Measurements from ENCODE around the gene DPEP2. TPM values are rescaled to one million over a fixed set of nuclear protein-coding genes. Genes with fewer than 3 reads are reported as not detected.

The DPEP2 gene
- total RNA-seq, 1 donor from 2014 or later, result 0.68 TPM

Other genes starting within 250 kb of the DPEP2 start
- 20.1 TPM for gene RANBP10, start 192.9 kb downstream of the DPEP2 start, total RNA-seq
- gene TSNAXIP1, start 192.6 kb downstream of the DPEP2 start, total RNA-seq, result 0.40 TPM
- gene THAP11, start 157.2 kb downstream of the DPEP2 start, total RNA-seq, result 16.8 TPM
- 65.2 TPM for gene NUTF2, start 152.6 kb downstream of the DPEP2 start, total RNA-seq
- gene CENPT, start 151.8 kb downstream of the DPEP2 start, total RNA-seq, result 16.5 TPM
- gene EDC4, start 126.4 kb downstream of the DPEP2 start, total RNA-seq, result 32.7 TPM
- gene NRN1L, start 114.6 kb downstream of the DPEP2 start, total RNA-seq, result not detected
- gene PSKH1, start 106.2 kb downstream of the DPEP2 start, total RNA-seq, result 15.5 TPM
- 0.64 TPM for gene CTRL, start 67.6 kb downstream of the DPEP2 start, total RNA-seq
- gene PSMB10, start 62.6 kb downstream of the DPEP2 start, total RNA-seq, result 25.9 TPM
- gene LCAT, start 55.4 kb downstream of the DPEP2 start, total RNA-seq, result 4.1 TPM
- 17.5 TPM for gene SLC12A4, start 30.8 kb downstream of the DPEP2 start, total RNA-seq
- gene DPEP3, start 19.0 kb downstream of the DPEP2 start, total RNA-seq, result 0.08 TPM
- gene DPEP2NB, start 16.4 kb upstream of the DPEP2 start, total RNA-seq, result not detected
- gene DDX28, start 23.7 kb upstream of the DPEP2 start, total RNA-seq, result 12.1 TPM
- 17.4 TPM for gene DUS2, start 23.8 kb upstream of the DPEP2 start, total RNA-seq
- gene NFATC3, start 85.9 kb upstream of the DPEP2 start, total RNA-seq, result 17.6 TPM
- gene ESRP2, start 236.6 kb upstream of the DPEP2 start, total RNA-seq, result 82.1 TPM
- 4.8 TPM for gene PLA2G15, start 245.9 kb upstream of the DPEP2 start, total RNA-seq

Data from esophagus mucosa (tissue), 1 donor.